ENCODE measurements around the gene FARS2. TPM values are rescaled to one million over a fixed set of nuclear protein-coding genes. Genes with fewer than 3 reads are reported as not detected.

Gene FARS2
- total RNA-seq, 2 donors from 2014 or later: 16.2 to 18.3 TPM

DNA sequence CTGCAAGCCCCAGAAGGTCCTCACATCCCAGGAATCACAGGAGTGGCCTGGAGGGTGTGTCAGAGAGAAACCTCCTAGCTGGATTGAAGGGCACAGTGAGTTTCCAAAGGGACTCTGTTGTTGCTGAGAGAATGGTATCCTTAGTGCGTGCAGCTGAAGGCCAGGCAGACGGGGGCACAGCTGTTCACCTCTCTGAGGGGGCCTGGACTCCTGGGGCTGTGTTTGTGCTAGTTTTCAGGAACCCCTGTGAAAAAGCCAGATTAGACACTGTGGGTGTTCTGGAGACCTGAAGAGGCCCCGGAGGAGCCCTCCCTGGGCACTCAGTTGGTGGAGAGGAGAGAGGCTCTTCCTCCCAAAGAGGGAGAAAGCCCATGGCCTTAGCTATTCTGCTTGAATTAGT, 223.4 kb downstream of the FARS2 start:
- no peaks in the 10 kb centered on the region for H3K9me3 Mint-ChIP-seq
- Histone ChIP-seq H3K27ac (ENCODE audit: low read depth, low read length) (no peak overlapping the region), H3K9ac (ENCODE audit: extremely low read depth, low read length, poor library complexity, severe bottlenecking) (no peak overlapping the region), H3K4me3 (ENCODE audit: low read length) (no peak overlapping the region), H3K36me3 (ENCODE audit: control insufficient read depth, insufficient read depth, low read length) (no peaks in the 10 kb centered on the region), H3K4me1 (ENCODE audit: control insufficient read depth, insufficient read depth, low read length) (no peaks in the 10 kb centered on the region), H3K27me3 (ENCODE audit: control insufficient read depth, insufficient read depth, low read length, poor library complexity, severe bottlenecking) (no peaks in the 10 kb centered on the region), H3K9me3 (ENCODE audit: control insufficient read depth, low read length) (no peaks in the 10 kb centered on the region)
- H3K4me1 Mint-ChIP-seq: peaks cover 19% of the 10 kb centered on the region
- H3K27ac Mint-ChIP-seq: no peak overlapping the region
- TF ChIP-seq, protein P1, sequence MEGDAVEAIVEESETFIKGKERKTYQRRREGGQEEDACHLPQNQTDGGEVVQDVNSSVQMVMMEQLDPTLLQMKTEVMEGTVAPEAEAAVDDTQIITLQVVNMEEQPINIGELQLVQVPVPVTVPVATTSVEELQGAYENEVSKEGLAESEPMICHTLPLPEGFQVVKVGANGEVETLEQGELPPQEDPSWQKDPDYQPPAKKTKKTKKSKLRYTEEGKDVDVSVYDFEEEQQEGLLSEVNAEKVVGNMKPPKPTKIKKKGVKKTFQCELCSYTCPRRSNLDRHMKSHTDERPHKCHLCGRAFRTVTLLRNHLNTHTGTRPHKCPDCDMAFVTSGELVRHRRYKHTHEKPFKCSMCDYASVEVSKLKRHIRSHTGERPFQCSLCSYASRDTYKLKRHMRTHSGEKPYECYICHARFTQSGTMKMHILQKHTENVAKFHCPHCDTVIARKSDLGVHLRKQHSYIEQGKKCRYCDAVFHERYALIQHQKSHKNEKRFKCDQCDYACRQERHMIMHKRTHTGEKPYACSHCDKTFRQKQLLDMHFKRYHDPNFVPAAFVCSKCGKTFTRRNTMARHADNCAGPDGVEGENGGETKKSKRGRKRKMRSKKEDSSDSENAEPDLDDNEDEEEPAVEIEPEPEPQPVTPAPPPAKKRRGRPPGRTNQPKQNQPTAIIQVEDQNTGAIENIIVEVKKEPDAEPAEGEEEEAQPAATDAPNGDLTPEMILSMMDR (conservative IDR thresholded peaks at IDR 0.05): no peak
- no peak for DNase-seq
- H3K36me3 Mint-ChIP-seq (ENCODE audit: low read depth): peaks cover 2% of the 10 kb centered on the region
- H3K27me3 Mint-ChIP-seq (ENCODE audit: insufficient read depth): no peaks in the 10 kb centered on the region
- WGBS, 2 experiments (ENCODE audit: insufficient coverage in 1 of 2, insufficient read length in 1 of 2): 88 to 92% methylated on average over 2 to 3 of the region's 3 CpGs
- H3K4me3 Mint-ChIP-seq: no peak overlapping the region

DNA sequence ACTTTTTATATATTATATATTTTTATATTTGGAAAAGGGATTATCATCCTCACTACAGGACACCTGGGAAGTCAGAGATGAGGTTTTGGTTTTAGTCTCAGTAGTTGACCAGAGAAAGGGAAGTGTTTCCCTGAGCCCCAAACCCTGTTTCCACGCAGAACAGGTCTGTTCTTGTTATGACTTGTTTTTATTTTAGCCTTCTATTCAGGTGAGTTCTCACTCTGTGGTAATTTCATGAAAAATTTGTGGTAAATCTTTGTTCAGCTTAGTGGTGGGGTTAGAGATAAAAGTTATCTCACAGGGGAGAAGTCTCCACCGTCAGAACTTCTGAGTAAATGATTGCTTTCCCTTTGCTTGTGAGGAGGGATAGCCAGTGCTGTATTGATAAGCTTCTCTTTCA, 224.9 kb downstream of the FARS2 start:
- no peak for DNase-seq
- no peaks in the 10 kb centered on the region for H3K9me3 Mint-ChIP-seq
- WGBS, 2 experiments (ENCODE audit: insufficient coverage in 1 of 2, insufficient read length in 1 of 2): 86% methylated on average over 2 of the region's 2 CpGs; no CpG with 5 or more reads in 1 of the 2 experiments
- H3K36me3 Mint-ChIP-seq (ENCODE audit: low read depth): peaks cover 2% of the 10 kb centered on the region
- Histone ChIP-seq H3K27ac (ENCODE audit: low read depth, low read length) (no peak overlapping the region), H3K4me1 (ENCODE audit: control insufficient read depth, insufficient read depth, low read length) (no peaks in the 10 kb centered on the region), H3K9ac (ENCODE audit: extremely low read depth, low read length, poor library complexity, severe bottlenecking) (no peak overlapping the region), H3K9me3 (ENCODE audit: control insufficient read depth, low read length) (no peaks in the 10 kb centered on the region), H3K36me3 (ENCODE audit: control insufficient read depth, insufficient read depth, low read length) (no peaks in the 10 kb centered on the region), H3K27me3 (ENCODE audit: control insufficient read depth, insufficient read depth, low read length, poor library complexity, severe bottlenecking) (no peaks in the 10 kb centered on the region), H3K4me3 (ENCODE audit: low read length) (no peak overlapping the region)
- H3K4me3 Mint-ChIP-seq: no peak overlapping the region
- H3K27ac Mint-ChIP-seq: no peak overlapping the region
- TF ChIP-seq, protein P1 (conservative IDR thresholded peaks at IDR 0.05): no peak
- H3K4me1 Mint-ChIP-seq: peaks cover 12% of the 10 kb centered on the region
- H3K27me3 Mint-ChIP-seq (ENCODE audit: insufficient read depth): no peaks in the 10 kb centered on the region

- H3K4me1 Mint-ChIP-seq: peaks cover 2% of the 10 kb centered on the region
- H3K4me3 Mint-ChIP-seq: no peak overlapping the region
- H3K27ac ChIP-seq (ENCODE audit: low read depth, low read length): no peak overlapping the region
- no peaks in the 10 kb centered on the region for H3K9me3 ChIP-seq (ENCODE audit: control insufficient read depth, low read length)
- H3K27me3 Mint-ChIP-seq (ENCODE audit: insufficient read depth): no peaks in the 10 kb centered on the region
- no peaks in the 10 kb centered on the region for H3K27me3 ChIP-seq (ENCODE audit: control insufficient read depth, insufficient read depth, low read length, poor library complexity, severe bottlenecking)
- H3K9ac ChIP-seq (ENCODE audit: extremely low read depth, low read length, poor library complexity, severe bottlenecking): no peak overlapping the region
- H3K36me3 Mint-ChIP-seq (ENCODE audit: low read depth): peaks cover 2% of the 10 kb centered on the region
- no peaks in the 10 kb centered on the region for H3K4me1 ChIP-seq (ENCODE audit: control insufficient read depth, insufficient read depth, low read length)
- H3K27ac Mint-ChIP-seq: no peak overlapping the region
- H3K4me3 ChIP-seq (ENCODE audit: low read length): no peak overlapping the region
- no peak for DNase-seq
- H3K9me3 Mint-ChIP-seq: no peaks in the 10 kb centered on the region
- 88% methylated on average over 1 of the region's 1 CpG; no CpG with 5 or more reads in 1 of the 2 experiments for WGBS, 2 experiments (ENCODE audit: insufficient coverage in 1 of 2, insufficient read length in 1 of 2)
- TF ChIP-seq, protein P1 (conservative IDR thresholded peaks at IDR 0.05): no peak
- H3K36me3 ChIP-seq (ENCODE audit: control insufficient read depth, insufficient read depth, low read length): no peaks in the 10 kb centered on the region
Measured at GRCh38 chr6:5490501-5491069, 229.3 kb downstream of the FARS2 start.
